SK-N-SH treated with all-trans-retinoic acid at 6 μM for 48 hours (cell line): Measurements from ENCODE around the gene NFYC.

ENCODE experiments used
- ATAC-seq: fragments of 200-7000 bp; cut with Tn5 transposase; 3 replicates; pipeline ENCODE4 v1.9.1; 2020; ENCODE audit warnings: mild to moderate bottlenecking, moderate library complexity
- ARNTL ChIP-seq: fragments of 450-650 bp; formaldehyde crosslinking; IDR thresholded peaks from 2 replicates; pipeline ENCODE4 v1.5.0; 2020; ENCODE audit warnings: low read depth, mild to moderate bottlenecking, moderate library complexity, borderline replicate concordance
- BACH2 ChIP-seq: fragments of 250-450 bp; sonication (Bioruptor Pico); IDR thresholded peaks from 2 replicates; pipeline ENCODE4 v1.9.0; 2021; ENCODE audit warnings: mild to moderate bottlenecking, borderline replicate concordance
- CREB5 ChIP-seq: fragments of 250-450 bp; sonication (Bioruptor Pico); IDR thresholded peaks from 2 replicates; pipeline ENCODE4 v1.5.1; 2020; ENCODE audit warnings: low read depth, mild to moderate bottlenecking, moderate library complexity
- CSDC2 ChIP-seq: fragments of 250-450 bp; sonication (Bioruptor Pico); IDR thresholded peaks from 2 replicates; pipeline ENCODE4 v1.5.0; 2020; ENCODE audit warnings: mild to moderate bottlenecking, moderate library complexity
- CSRNP3 ChIP-seq: fragments of 250-450 bp; sonication (Bioruptor Pico); IDR thresholded peaks from 2 replicates; pipeline ENCODE4 v1.5.1; 2021; ENCODE audit warnings: mild to moderate bottlenecking, moderate library complexity
- ESRRG ChIP-seq: fragments of 250-450 bp; sonication (Bioruptor Pico); IDR thresholded peaks from 2 replicates; pipeline ENCODE4 v1.6.1; 2021; ENCODE audit warnings: mild to moderate bottlenecking
- GLIS3 ChIP-seq: fragments of 250-450 bp; sonication (Bioruptor Pico); IDR thresholded peaks from 2 replicates; pipeline ENCODE4 v1.5.0; 2020; ENCODE audit warnings: mild to moderate bottlenecking, moderate library complexity
- OSR1 ChIP-seq: fragments of 250-450 bp; sonication (Bioruptor Pico); IDR thresholded peaks from 2 replicates; pipeline ENCODE4 v1.8.0; 2022; ENCODE audit warnings: moderate library complexity, mild to moderate bottlenecking, inconsistent platforms
- PATZ1 ChIP-seq: fragments of 250-450 bp; sonication (Bioruptor Pico); IDR thresholded peaks from 2 replicates; pipeline ENCODE4 v1.8.0; 2020; ENCODE audit warnings: mild to moderate bottlenecking, moderate library complexity, borderline replicate concordance
- POU6F1 ChIP-seq: fragments of 250-450 bp; sonication (Bioruptor Pico); IDR thresholded peaks from 2 replicates; pipeline ENCODE4 v1.8.0; 2021; ENCODE audit warnings: low read depth, mild to moderate bottlenecking, moderate library complexity, borderline replicate concordance
- PPARA ChIP-seq: fragments of 250-450 bp; sonication (Bioruptor Pico); IDR thresholded peaks from 2 replicates; pipeline ENCODE4 v1.5.0; 2020; ENCODE audit warnings: mild to moderate bottlenecking, borderline replicate concordance
- RARB ChIP-seq: fragments of 250-450 bp; sonication (Bioruptor Pico); IDR thresholded peaks from 2 replicates; pipeline ENCODE4 v1.8.0; 2021; ENCODE audit warnings: mild to moderate bottlenecking, moderate library complexity
- SNAI2 ChIP-seq: fragments of 250-450 bp; sonication (Bioruptor Pico); IDR thresholded peaks from 2 replicates; pipeline ENCODE4 v1.5.0; 2020; ENCODE audit warnings: mild to moderate bottlenecking, moderate library complexity
- TCF4 ChIP-seq: fragments of 250-450 bp; sonication (Bioruptor Pico); IDR thresholded peaks from 2 replicates; pipeline ENCODE4 v1.8.0; 2021; ENCODE audit warnings: mild to moderate bottlenecking, moderate library complexity, borderline replicate concordance
- TOX ChIP-seq: fragments of 250-450 bp; sonication (Bioruptor Pico); IDR thresholded peaks from 2 replicates; pipeline ENCODE4 v1.8.0; 2021; ENCODE audit warnings: mild to moderate bottlenecking, moderate library complexity, borderline replicate concordance
- TSHZ2 ChIP-seq: fragments of 250-450 bp; sonication (Bioruptor Pico); IDR thresholded peaks from 2 replicates; pipeline ENCODE4 v1.5.0; 2020; ENCODE audit warnings: mild to moderate bottlenecking, moderate library complexity
- ZC3H10 ChIP-seq: fragments of 250-450 bp; sonication (Bioruptor Pico); IDR thresholded peaks from 2 replicates; pipeline ENCODE4 v1.5.1; 2021; ENCODE audit warnings: mild to moderate bottlenecking, moderate library complexity
- ZFP3 ChIP-seq: fragments of 250-450 bp; sonication (Bioruptor Pico); IDR thresholded peaks from 2 replicates; pipeline ENCODE4 v1.5.0; 2020; ENCODE audit warnings: mild to moderate bottlenecking, moderate library complexity
- ZNF70 ChIP-seq: fragments of 450-650 bp; formaldehyde crosslinking; IDR thresholded peaks from 2 replicates; pipeline ENCODE4 v1.5.0; 2020; ENCODE audit warnings: mild to moderate bottlenecking, moderate library complexity

The NFYC gene

GRCh38 chr1:40785446-40785845, 93.9 kb downstream of the NFYC start:
- TF ChIP-seq ESRRG (CRISPR knock-in tag) (no peak), PPARA (CRISPR knock-in tag) (no peak), ZC3H10 (CRISPR knock-in tag) (no peak), OSR1 (CRISPR knock-in tag) (no peak), CSRNP3 (CRISPR knock-in tag) (no peak), CSDC2 (CRISPR knock-in tag) (no peak), TSHZ2 (CRISPR knock-in tag) (no peak), ARNTL (CRISPR knock-in tag) (no peak), GLIS3 (CRISPR knock-in tag) (no peak), PATZ1 (CRISPR knock-in tag) (no peak), RARB (CRISPR knock-in tag) (no peak), BACH2 (CRISPR knock-in tag) (no peak), TCF4 (CRISPR knock-in tag) (no peak), CREB5 (CRISPR knock-in tag) (no peak), ZFP3 (CRISPR knock-in tag) (no peak), TOX (CRISPR knock-in tag) (no peak)
- no peak for ATAC-seq

- ATAC-seq = no peak
- no peak for TF ChIP-seq ZNF70 (CRISPR knock-in tag)
- TF ChIP-seq CSRNP3 (CRISPR knock-in tag) = no peak
- TF ChIP-seq TOX (CRISPR knock-in tag) = no peak
- no peak for TF ChIP-seq POU6F1 (CRISPR knock-in tag)
- TF ChIP-seq OSR1 (CRISPR knock-in tag) = no peak
- TF ChIP-seq CREB5 (CRISPR knock-in tag) = no peak
- no peak for TF ChIP-seq BACH2 (CRISPR knock-in tag)
- no peak for TF ChIP-seq SNAI2 (CRISPR knock-in tag)
- TF ChIP-seq TSHZ2 (CRISPR knock-in tag) = no peak
- TF ChIP-seq TCF4 (CRISPR knock-in tag) = no peak
- TF ChIP-seq ESRRG (CRISPR knock-in tag) = no peak
- TF ChIP-seq, all 23 proteins: peak for 0
Observed at GRCh38 chr1:40786171-40786994, 94.9 kb downstream of the NFYC start.
